ENCODE data around the gene CPEB4.

DNA sequence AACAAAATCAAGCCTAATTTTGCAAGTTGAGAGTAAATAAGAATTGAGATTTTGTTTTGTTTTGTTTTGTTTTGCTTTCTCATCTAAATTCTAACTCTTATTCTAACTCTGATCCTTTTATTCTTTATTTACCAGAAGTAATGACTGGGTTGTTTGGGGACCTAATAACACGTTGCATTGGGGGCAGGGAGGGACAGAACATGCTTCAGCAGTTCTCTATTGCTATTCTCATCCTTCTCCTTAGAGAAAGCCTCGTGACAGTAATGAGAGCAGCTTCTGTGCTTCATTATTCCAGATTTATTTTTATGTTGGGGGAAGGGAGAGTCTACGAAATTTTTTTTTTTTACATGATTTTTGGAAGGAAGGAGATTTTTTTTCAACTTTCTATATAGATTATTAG lies 21.1 kb downstream of the CPEB4 start:
- TF ChIP-seq, protein P1, sequence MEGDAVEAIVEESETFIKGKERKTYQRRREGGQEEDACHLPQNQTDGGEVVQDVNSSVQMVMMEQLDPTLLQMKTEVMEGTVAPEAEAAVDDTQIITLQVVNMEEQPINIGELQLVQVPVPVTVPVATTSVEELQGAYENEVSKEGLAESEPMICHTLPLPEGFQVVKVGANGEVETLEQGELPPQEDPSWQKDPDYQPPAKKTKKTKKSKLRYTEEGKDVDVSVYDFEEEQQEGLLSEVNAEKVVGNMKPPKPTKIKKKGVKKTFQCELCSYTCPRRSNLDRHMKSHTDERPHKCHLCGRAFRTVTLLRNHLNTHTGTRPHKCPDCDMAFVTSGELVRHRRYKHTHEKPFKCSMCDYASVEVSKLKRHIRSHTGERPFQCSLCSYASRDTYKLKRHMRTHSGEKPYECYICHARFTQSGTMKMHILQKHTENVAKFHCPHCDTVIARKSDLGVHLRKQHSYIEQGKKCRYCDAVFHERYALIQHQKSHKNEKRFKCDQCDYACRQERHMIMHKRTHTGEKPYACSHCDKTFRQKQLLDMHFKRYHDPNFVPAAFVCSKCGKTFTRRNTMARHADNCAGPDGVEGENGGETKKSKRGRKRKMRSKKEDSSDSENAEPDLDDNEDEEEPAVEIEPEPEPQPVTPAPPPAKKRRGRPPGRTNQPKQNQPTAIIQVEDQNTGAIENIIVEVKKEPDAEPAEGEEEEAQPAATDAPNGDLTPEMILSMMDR (IDR thresholded peaks at IDR 0.05): no peak
- TF ChIP-seq EZH2 (IDR thresholded peaks at IDR 0.05; ENCODE audit: borderline replicate concordance, insufficient read depth, low read depth, low read length, poor library complexity, severe bottlenecking): no peak

All from B cell (primary cell).